MCF 10A (cell line): ENCODE measurements around the gene M1AP. TPM values are rescaled to one million over a fixed set of nuclear protein-coding genes. Genes with fewer than 3 reads are reported as not detected.

Experiments
- BruUV-seq: library from RNA; stranded (reverse); fragments of 400-500 nt; replicated peaks from 2 replicates; lab custom pipeline; 2021; lab: Mats Ljungman, UMichigan
- CTCF ChIA-PET: fragments of 300-600 bp; sonication (Branson Sonifier 250); formaldehyde crosslinking; extraction: SDS; loops from one replicate; lab custom pipeline; 2021; ENCODE audit warnings: antibody characterized with exemption, inconsistent platforms; lab: Yijun Ruan, JAX
- POLR2A ChIA-PET: fragments of 300-600, 350-650 bp; sonication (Branson Sonifier 250); formaldehyde crosslinking; extraction: SDS; loops from one replicate; lab custom pipeline; 2020; ENCODE audit warnings: antibody characterized with exemption, inconsistent platforms; lab: Yijun Ruan, JAX
- DNase-seq: peaks from one replicate; pipeline ENCODE4 v3.0.0-alpha.2; 2018; ENCODE audit not compliant: unreplicated experiment
- H3K27ac Mint-ChIP-seq: one replicate; pipeline ENCODE4 v1.8.0; 2022; ENCODE audit warnings: mild to moderate bottlenecking, low read depth, mixed read lengths; ENCODE audit not compliant: unreplicated experiment
- H3K27me3 Mint-ChIP-seq: one replicate; pipeline ENCODE4 v1.8.0; 2022; ENCODE audit warnings: mixed read lengths; ENCODE audit not compliant: insufficient read depth, unreplicated experiment
- H3K36me3 Mint-ChIP-seq: one replicate; pipeline ENCODE4 v1.8.0; 2022; ENCODE audit warnings: mild to moderate bottlenecking, moderate library complexity, mixed read lengths; ENCODE audit not compliant: insufficient read depth, unreplicated experiment
- H3K4me1 Mint-ChIP-seq: one replicate; pipeline ENCODE4 v1.8.0; 2022; ENCODE audit warnings: mixed read lengths; ENCODE audit not compliant: insufficient read depth, unreplicated experiment
- H3K4me3 Mint-ChIP-seq: one replicate; pipeline ENCODE4 v1.8.0; 2022; ENCODE audit warnings: mild to moderate bottlenecking, moderate library complexity, mixed read lengths; ENCODE audit not compliant: unreplicated experiment
- H3K9me3 Mint-ChIP-seq: one replicate; pipeline ENCODE4 v1.8.0; 2022; ENCODE audit warnings: mixed read lengths; ENCODE audit not compliant: unreplicated experiment
- intact Hi-C: fragments of 100-400 bp; cut with micrococcal nuclease; formaldehyde crosslinking; loops from 2 replicates; pipeline ENCODE4 v1.14.1; 2022
- total RNA-seq: library from RNA; stranded (reverse); gene quantifications from 2 replicates; pipeline ENCODE4 v1.2.3, GENCODE V29; 2022
- TF ChIP-seq, protein P1 (sequence below): fragments of 200-600 bp; IDR thresholded peaks from one replicate; pipeline ENCODE4 v1.8.0; 2022; ENCODE audit warnings: antibody characterized with exemption, mild to moderate bottlenecking; ENCODE audit not compliant: unreplicated experiment

M1AP gene
- total RNA-seq, 1 experiment from 2014 or later: not detected

DNA sequence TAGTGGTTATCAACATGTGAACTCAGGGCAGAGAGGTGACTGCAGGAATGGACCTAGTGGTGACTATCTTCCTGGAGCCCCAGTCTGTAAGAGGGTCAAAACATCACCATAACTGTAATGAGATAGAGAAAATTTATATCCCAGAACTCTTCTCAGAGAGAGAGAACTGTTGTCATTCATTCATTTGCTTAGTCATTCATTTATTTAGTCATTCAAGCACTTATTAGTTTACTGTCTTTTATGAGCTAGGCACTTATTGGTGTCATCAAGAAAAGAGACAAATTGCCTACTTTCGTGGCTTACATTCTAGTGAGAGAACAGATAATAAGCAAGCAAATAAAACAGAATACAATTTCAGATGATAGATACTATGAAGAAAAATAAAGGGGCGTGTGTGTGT lies 59.5 kb downstream of the M1AP start:
- Mint-ChIP-seq H3K27me3 (peaks cover 13% of the 10 kb centered on the region), H3K36me3 (no peaks in the 10 kb centered on the region), H3K9me3 (no peaks in the 10 kb centered on the region), H3K4me3 (no peak overlapping the region), H3K4me1 (peaks cover 1% of the 10 kb centered on the region), H3K27ac (no peak overlapping the region)
- BruUV-seq: no TSS peak
- TF ChIP-seq, protein P1, sequence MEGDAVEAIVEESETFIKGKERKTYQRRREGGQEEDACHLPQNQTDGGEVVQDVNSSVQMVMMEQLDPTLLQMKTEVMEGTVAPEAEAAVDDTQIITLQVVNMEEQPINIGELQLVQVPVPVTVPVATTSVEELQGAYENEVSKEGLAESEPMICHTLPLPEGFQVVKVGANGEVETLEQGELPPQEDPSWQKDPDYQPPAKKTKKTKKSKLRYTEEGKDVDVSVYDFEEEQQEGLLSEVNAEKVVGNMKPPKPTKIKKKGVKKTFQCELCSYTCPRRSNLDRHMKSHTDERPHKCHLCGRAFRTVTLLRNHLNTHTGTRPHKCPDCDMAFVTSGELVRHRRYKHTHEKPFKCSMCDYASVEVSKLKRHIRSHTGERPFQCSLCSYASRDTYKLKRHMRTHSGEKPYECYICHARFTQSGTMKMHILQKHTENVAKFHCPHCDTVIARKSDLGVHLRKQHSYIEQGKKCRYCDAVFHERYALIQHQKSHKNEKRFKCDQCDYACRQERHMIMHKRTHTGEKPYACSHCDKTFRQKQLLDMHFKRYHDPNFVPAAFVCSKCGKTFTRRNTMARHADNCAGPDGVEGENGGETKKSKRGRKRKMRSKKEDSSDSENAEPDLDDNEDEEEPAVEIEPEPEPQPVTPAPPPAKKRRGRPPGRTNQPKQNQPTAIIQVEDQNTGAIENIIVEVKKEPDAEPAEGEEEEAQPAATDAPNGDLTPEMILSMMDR: no peak
- CTCF ChIA-PET: interaction anchor here (0.5 to 11.6 kb wide), 32 partner anchors 11 to 1696 kb away, joined by 3 to 203 read pairs (median 5); partner anchors contain the start of genes AUP1, CCDC142, DQX1 and HTRA2
- POLR2A ChIA-PET: interaction anchor here (0.6 to 5.3 kb wide), 5 partner anchors 57 to 341 kb away, joined by 3 to 46 read pairs (median 11); partner anchors contain the start of genes AUP1, CCDC142, HTRA2 and MRPL53
- no peak for DNase-seq
- intact Hi-C loops: loop anchor here (5.0 kb wide), 2 partner anchors 41 to 336 kb away; no protein-coding TSS in a partner anchor

- H3K36me3 Mint-ChIP-seq: no peaks in the 10 kb centered on the region
- peaks cover 4% of the 10 kb centered on the region for H3K27me3 Mint-ChIP-seq
- intact Hi-C loops: loop anchor here (1.0 to 5.0 kb wide), 5 partner anchors 40 to 335 kb away; partner anchors contain the start of genes PCGF1 and TTC31
- CTCF ChIA-PET: interaction anchor here (0.6 to 11.6 kb wide), 38 partner anchors 12 to 1695 kb away, joined by 3 to 203 read pairs (median 5); partner anchors contain the start of genes AUP1, CCDC142, DQX1 and HTRA2
- DNase-seq: peak; percentile 78
- TF ChIP-seq, protein P1: peak; percentile 71
- H3K27ac Mint-ChIP-seq: no peak overlapping the region
- POLR2A ChIA-PET: interaction anchor here (0.6 to 5.3 kb wide), 7 partner anchors 47 to 342 kb away, joined by 3 to 46 read pairs (median 4); partner anchors contain the start of genes AUP1, CCDC142, HTRA2 and MRPL53
- H3K9me3 Mint-ChIP-seq: no peaks in the 10 kb centered on the region
- peaks cover 8% of the 10 kb centered on the region for H3K4me1 Mint-ChIP-seq
- H3K4me3 Mint-ChIP-seq: no peak overlapping the region
- BruUV-seq: no TSS peak
Observed at GRCh38 chr2:74587664-74588277, 60.4 kb downstream of the M1AP start.

- no peak overlapping the region for H3K27ac Mint-ChIP-seq
- CTCF ChIA-PET: interaction anchor here (0.5 to 11.6 kb wide), 16 partner anchors 13 to 681 kb away, joined by 3 to 203 read pairs (median 11); partner anchors contain the start of genes AUP1, CCDC142, HTRA2 and PCGF1
Observed at GRCh38 chr2:74585406-74586185, 62.5 kb downstream of the M1AP start.

More at GRCh38 chr2:74585406-74586185, 62.5 kb downstream of the M1AP start:
- Mint-ChIP-seq H3K27me3 (no peaks in the 10 kb centered on the region), H3K4me1 (peaks cover 8% of the 10 kb centered on the region), H3K9me3 (no peaks in the 10 kb centered on the region), H3K4me3 (no peak overlapping the region), H3K36me3 (no peaks in the 10 kb centered on the region)
- TF ChIP-seq, protein P1: no peak
- intact Hi-C loops: loop anchor here (5.0 kb wide), 2 partner anchors 38 to 333 kb away; no protein-coding TSS in a partner anchor
- POLR2A ChIA-PET: interaction anchor here (0.6 to 5.3 kb wide), 7 partner anchors 10 to 121 kb away, joined by 3 to 34 read pairs (median 5); partner anchors contain the start of genes AUP1, HTRA2 and MOGS
- DNase-seq: no peak
- no TSS peak for BruUV-seq
